BE2C (cell line): ENCODE results near the gene RBM47.
"Not testable (repeated sequence)": the region's sequence is repeated elsewhere in the genome, so short reads cannot be mapped to it uniquely, and the experiment has no call there.

ENCODE experiments used
- DNase-seq: peaks from one replicate; pipeline ENCODE4 v3.0.0-alpha.2; 2020
- H3K27me3 ChIP-seq: fragments of 250-450 bp; sonication (Bioruptor Pico); 2 replicates; pipeline ENCODE4 v1.5.1; 2020; ENCODE audit warnings: mild to moderate bottlenecking
- H3K36me3 ChIP-seq: fragments of 250-450 bp; sonication (Bioruptor Pico); 2 replicates; pipeline ENCODE4 v1.5.1; 2020; ENCODE audit warnings: mild to moderate bottlenecking
- H3K4me1 ChIP-seq: fragments of 250-450 bp; sonication (Bioruptor Pico); 2 replicates; pipeline ENCODE4 v1.5.1; 2020
- H3K4me3 ChIP-seq: 2 replicates; pipeline ENCODE4 v1.5.1; 2011; ENCODE audit warnings: low read depth, low read length
- H3K9me3 ChIP-seq: fragments of 250-450 bp; sonication (Bioruptor Pico); 2 replicates; pipeline ENCODE4 v1.5.1; 2020
- CTCF ChIP-seq: IDR thresholded peaks from 2 replicates; pipeline ENCODE4 v1.5.1; 2012; ENCODE audit warnings: mild to moderate bottlenecking, low read depth, low read length

Gene RBM47

GRCh38 chr4:40525752-40526598 is 103.7 kb downstream of the RBM47 start:
- Histone ChIP-seq H3K36me3 (no peaks in the 10 kb centered on the region), H3K9me3 (no peaks in the 10 kb centered on the region), H3K4me1 (no peaks in the 10 kb centered on the region), H3K27me3 (no peaks in the 10 kb centered on the region), H3K4me3 (no peak overlapping the region)
- no peak for DNase-seq
- no peak for TF ChIP-seq CTCF

GRCh38 chr4:40524366-40525041 is 105.2 kb downstream of the RBM47 start:
- no peaks in the 10 kb centered on the region for H3K36me3 ChIP-seq
- no peaks in the 10 kb centered on the region for H3K27me3 ChIP-seq
- no peak for DNase-seq

GRCh38 chr4:40523581-40523980 is 106.1 kb downstream of the RBM47 start:
- H3K36me3 ChIP-seq = no peaks in the 10 kb centered on the region
- no peak for DNase-seq
- no peaks in the 10 kb centered on the region for H3K9me3 ChIP-seq
- H3K27me3 ChIP-seq = no peaks in the 10 kb centered on the region
- no peak for TF ChIP-seq CTCF
- H3K4me1 ChIP-seq = no peaks in the 10 kb centered on the region
- H3K4me3 ChIP-seq = no peak overlapping the region

More at GRCh38 chr4:40524366-40525041, 105.2 kb downstream of the RBM47 start:
- Histone ChIP-seq H3K9me3 (no peaks in the 10 kb centered on the region), H3K4me1 (no peaks in the 10 kb centered on the region), H3K4me3 (no peak overlapping the region)
- no peak for TF ChIP-seq CTCF

- Histone ChIP-seq H3K27me3 (no peaks in the 10 kb centered on the region), H3K36me3 (no peaks in the 10 kb centered on the region)
- TF ChIP-seq CTCF = no peak
Observed at GRCh38 chr4:40521957-40522356, 107.7 kb downstream of the RBM47 start.

GRCh38 chr4:40520533-40520932 is 109.1 kb downstream of the RBM47 start:
- H3K4me1 ChIP-seq = no peaks in the 10 kb centered on the region
- TF ChIP-seq CTCF = no peak
- no peaks in the 10 kb centered on the region for H3K9me3 ChIP-seq
- no peak for DNase-seq
- H3K27me3 ChIP-seq = no peaks in the 10 kb centered on the region
- H3K36me3 ChIP-seq = no peaks in the 10 kb centered on the region
- H3K4me3 ChIP-seq = no peak overlapping the region

More at GRCh38 chr4:40521957-40522356, 107.7 kb downstream of the RBM47 start:
- H3K4me1 ChIP-seq = no peaks in the 10 kb centered on the region
- no peaks in the 10 kb centered on the region for H3K9me3 ChIP-seq
- H3K4me3 ChIP-seq = no peak overlapping the region
- DNase-seq = no peak

GRCh38 chr4:40517081-40517480 is 112.6 kb downstream of the RBM47 start:
- H3K27me3 ChIP-seq, H3K4me1 ChIP-seq, H3K4me3 ChIP-seq, H3K9me3 ChIP-seq, DNase-seq, H3K36me3 ChIP-seq: not testable (repeated sequence)
